HepG2 (cell line): ENCODE data around the gene TXNDC9. TPM values are rescaled to one million over a fixed set of nuclear protein-coding genes. Genes with fewer than 3 reads are reported as not detected.
A peak's percentile ranks its signal among the peaks of the same experiment; 100 is the strongest.

Experiments used
- RFXANK ChIP-seq: IDR thresholded peaks from 2 replicates; pipeline ENCODE4 v1.6.1; 2016
- ZBTB40 ChIP-seq, 2 experiments: fragments of 450-650 bp in 1 of 2; sonication (generic) in 1 of 2; formaldehyde crosslinking in 1 of 2; IDR thresholded peaks; 2 replicates each; pipeline versions ENCODE4 v1.6.1 to v1.8.0; 2016 to 2022; ENCODE audit warnings: antibody characterized with exemption in 1 of 2, mild to moderate bottlenecking in 1 of 2, missing genetic modification reagents in 1 of 2
- ZBTB49 ChIP-seq: sonication (generic); formaldehyde crosslinking; IDR thresholded peaks from 2 replicates; pipeline ENCODE4 v1.4.0; 2020; ENCODE audit warnings: missing genetic modification reagents, borderline replicate concordance
- ZNF142 ChIP-seq: sonication (generic); formaldehyde crosslinking; IDR thresholded peaks from 2 replicates; pipeline ENCODE4 v1.4.0; 2020; ENCODE audit warnings: missing genetic modification reagents
- ZNF468 ChIP-seq: sonication (generic); formaldehyde crosslinking; IDR thresholded peaks from 2 replicates; pipeline ENCODE4 v1.8.0; 2022; ENCODE audit warnings: mild to moderate bottlenecking, moderate library complexity, missing genetic modification reagents
- ZNF512 ChIP-seq: sonication (generic); formaldehyde crosslinking; IDR thresholded peaks from 2 replicates; pipeline ENCODE4 v1.4.0; 2020; ENCODE audit warnings: mild to moderate bottlenecking, missing genetic modification reagents
- polyA plus RNA-seq, 8 experiments: library from polyadenylated mRNA; depleted of rRNA in 3 of 8; stranded (reverse) in 7 of 8; unstranded in 1 of 8; fragments of >200 nt; fragmentation: Illumina TruSeq in 4 of 8; extraction: Trizol in 4 of 8; gene quantifications; 2 replicates each; pipeline versions ENCODE4 v1.2.1 to v1.2.3, GENCODE V29; 2011 to 2016; ENCODE audit warnings: low read depth in 4 of 8, missing spikeins in 1 of 8, mixed read lengths in 1 of 8; ENCODE audit not compliant: insufficient read depth in 1 of 8
- total RNA-seq, 5 experiments: library from RNA; depleted of rRNA; stranded (reverse); fragments of >200 nt; fragmentation: Illumina TruSeq; extraction: Trizol; gene quantifications; 2 replicates each; pipeline ENCODE4 v1.2.3, GENCODE V29; 2016; ENCODE audit warnings: low read depth in 1 of 5

Gene TXNDC9
- total and polyA plus RNA-seq, 2 of the 13 experiments (the other 11 are each of a cell fraction or from before 2014, with no cell fraction given) = 35.2 to 94.6 TPM

GRCh38 chr2:99335911-99336803 is at the start of gene TXNDC9 (continued):
- peak; percentile 80 for TF ChIP-seq ZBTB40 (IDR thresholded peaks at IDR 0.05)
- peak; percentile 92 for TF ChIP-seq ZBTB40 (CRISPR knock-in tag; IDR thresholded peaks at IDR 0.05)
- peak; percentile 77; the same call in 1 of the 2 replicates for TF ChIP-seq ZNF142 (CRISPR knock-in tag)
- TF ChIP-seq ZNF512 (CRISPR knock-in tag) = peak; percentile 77; the same call in 1 of the 2 replicates
- TF ChIP-seq ZBTB49 (CRISPR knock-in tag) = no peak
- TF ChIP-seq ZNF468 (CRISPR knock-in tag) = no peak
- peak; percentile 87 for TF ChIP-seq RFXANK (CRISPR knock-in tag)
